Astrocyte (in vitro differentiated cells and primary cell): Measurements from ENCODE around the gene CLMN. TPM values are rescaled to one million over a fixed set of nuclear protein-coding genes. Genes with fewer than 3 reads are reported as not detected.

ENCODE experiments used
- DNase-seq: peaks from one replicate; pipeline ENCODE4 v3.0.0-alpha.2; 2010; ENCODE audit warnings: low read depth
- FAIRE-seq: peaks from 2 replicates; lab custom pipeline; 2011; peaks lifted over from hg19 to GRCh38; lab: Jason Lieb, UNC
- H2AFZ ChIP-seq: 2 replicates; pipeline ENCODE4 v1.6.0; 2012; ENCODE audit warnings: low read depth, low read length, inconsistent platforms
- H3K27ac ChIP-seq: 2 replicates; pipeline ENCODE4 v1.5.1; 2011; ENCODE audit warnings: low read depth, low read length, inconsistent platforms
- H3K27me3 ChIP-seq: 2 replicates; pipeline ENCODE4 v1.6.0; 2011; ENCODE audit warnings: low read length, inconsistent platforms; ENCODE audit not compliant: insufficient read depth
- H3K36me3 ChIP-seq: 2 replicates; pipeline ENCODE4 v1.5.1; 2011; ENCODE audit warnings: low read length, inconsistent platforms; ENCODE audit not compliant: insufficient read depth
- H3K4me1 ChIP-seq: 2 replicates; pipeline ENCODE4 v1.5.1; 2011; ENCODE audit warnings: low read length, inconsistent platforms; ENCODE audit not compliant: insufficient read depth
- H3K4me2 ChIP-seq: 2 replicates; pipeline ENCODE4 v1.6.0; 2012; ENCODE audit warnings: low read length, inconsistent platforms
- H3K4me3 ChIP-seq: 2 replicates; pipeline ENCODE4 v1.5.1; 2011; ENCODE audit warnings: low read depth, mild to moderate bottlenecking, low read length, inconsistent platforms; ENCODE audit not compliant: insufficient read depth
- H3K79me2 ChIP-seq: 2 replicates; pipeline ENCODE4 v1.6.0; 2012; ENCODE audit warnings: mild to moderate bottlenecking, low read length, inconsistent platforms; ENCODE audit not compliant: insufficient read depth
- H3K9ac ChIP-seq: 2 replicates; pipeline ENCODE4 v1.6.0; 2012; ENCODE audit warnings: mild to moderate bottlenecking, low read length, inconsistent platforms
- H3K9me3 ChIP-seq: 2 replicates; pipeline ENCODE4 v1.5.1; 2012; ENCODE audit warnings: low read depth, mild to moderate bottlenecking, low read length, inconsistent platforms; ENCODE audit not compliant: insufficient read depth
- H4K20me1 ChIP-seq: 2 replicates; pipeline ENCODE4 v1.6.0; 2012; ENCODE audit warnings: low read length, inconsistent platforms; ENCODE audit not compliant: insufficient read depth
- H3K27ac Mint-ChIP-seq: one replicate; pipeline ENCODE4 v1.8.0; 2021; ENCODE audit warnings: mild to moderate bottlenecking, mixed read lengths; ENCODE audit not compliant: unreplicated experiment
- H3K27me3 Mint-ChIP-seq: one replicate; pipeline ENCODE4 v1.8.0; 2021; ENCODE audit warnings: low read depth, mixed read lengths; ENCODE audit not compliant: unreplicated experiment
- H3K36me3 Mint-ChIP-seq: one replicate; pipeline ENCODE4 v1.8.0; 2021; ENCODE audit warnings: low read depth, mixed read lengths; ENCODE audit not compliant: unreplicated experiment
- H3K4me1 Mint-ChIP-seq: one replicate; pipeline ENCODE4 v1.8.0; 2021; ENCODE audit warnings: low read depth, mixed read lengths; ENCODE audit not compliant: unreplicated experiment
- H3K4me3 Mint-ChIP-seq: one replicate; pipeline ENCODE4 v1.8.0; 2021; ENCODE audit warnings: mild to moderate bottlenecking, moderate library complexity, mixed read lengths; ENCODE audit not compliant: unreplicated experiment
- H3K9me3 Mint-ChIP-seq: one replicate; pipeline ENCODE4 v1.8.0; 2021; ENCODE audit warnings: mild to moderate bottlenecking, mixed read lengths; ENCODE audit not compliant: unreplicated experiment
- EZH2 ChIP-seq: IDR thresholded peaks from 2 replicates; pipeline ENCODE4 v1.6.1; 2012; ENCODE audit warnings: mild to moderate bottlenecking, low read length, inconsistent platforms; ENCODE audit not compliant: insufficient read depth
- total RNA-seq: library from RNA; stranded (reverse); gene quantifications from 2 replicates; pipeline ENCODE4 v1.2.1, GENCODE V29; 2021
- TF ChIP-seq, protein P1 (sequence below): IDR thresholded peaks from 2 replicates; pipeline ENCODE4 v1.5.1; 2011; ENCODE audit warnings: low read depth, mild to moderate bottlenecking, inconsistent platforms, low read length, moderate library complexity; ENCODE audit not compliant: insufficient read depth

The CLMN gene
- total RNA-seq, 1 donor from 2014 or later, result 14.0 TPM

DNA sequence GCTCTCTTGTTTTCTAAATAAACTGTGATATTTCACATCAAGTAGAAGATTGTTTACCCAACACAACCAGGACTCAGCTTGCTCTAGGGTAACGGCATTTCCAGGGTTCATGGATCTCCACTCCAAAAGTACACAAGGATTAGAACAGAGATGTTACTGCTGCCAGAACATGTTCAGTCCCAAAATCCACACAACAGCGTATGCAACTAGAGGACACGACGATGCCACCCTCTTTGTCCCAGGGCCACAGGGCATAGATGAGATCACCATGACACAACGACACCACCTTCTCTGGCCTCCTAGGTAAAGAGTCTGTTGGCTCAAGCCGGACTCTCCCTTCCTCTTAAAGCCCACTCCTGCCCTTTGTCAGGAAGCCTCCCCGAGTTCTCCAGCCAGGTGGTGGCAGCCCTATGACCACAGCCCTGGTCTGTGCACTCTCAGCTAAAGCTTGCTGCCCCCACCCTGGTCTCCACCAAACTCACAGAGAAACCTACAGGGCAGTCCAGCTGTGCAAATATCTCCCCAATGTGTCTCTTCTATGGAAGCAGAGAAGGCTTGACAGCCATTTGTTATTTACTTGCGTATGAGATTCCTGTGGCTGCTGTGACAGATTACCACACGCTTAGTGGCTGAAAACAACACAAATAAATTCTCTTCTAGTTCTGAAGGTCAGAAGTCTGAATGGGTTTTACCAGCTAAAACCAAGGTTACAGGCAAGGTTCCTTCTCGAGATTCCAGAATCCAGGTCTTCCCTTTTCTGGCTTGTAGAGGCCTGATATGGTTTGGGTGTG is 10.3 kb downstream of the CLMN start:
- no peak overlapping the region for H3K4me3 Mint-ChIP-seq
- H3K27me3 Mint-ChIP-seq, result peaks cover 6% of the 10 kb centered on the region
- H3K4me1 Mint-ChIP-seq, result peaks cover 23% of the 10 kb centered on the region
- no peak overlapping the region for H3K27ac Mint-ChIP-seq
- Histone ChIP-seq H3K4me2 (no peak overlapping the region), H3K4me1 (peaks cover under 1% of the 10 kb centered on the region), H3K4me3 (no peak overlapping the region), H3K27me3 (no peaks in the 10 kb centered on the region), H3K36me3 (no peaks in the 10 kb centered on the region), H4K20me1 (no peaks in the 10 kb centered on the region), H3K9ac (no peak overlapping the region), H3K9me3 (no peaks in the 10 kb centered on the region), H2AFZ (no peak overlapping the region), H3K79me2 (no peaks in the 10 kb centered on the region), H3K27ac (no peak overlapping the region)
- no peak for TF ChIP-seq EZH2
- TF ChIP-seq, protein P1, sequence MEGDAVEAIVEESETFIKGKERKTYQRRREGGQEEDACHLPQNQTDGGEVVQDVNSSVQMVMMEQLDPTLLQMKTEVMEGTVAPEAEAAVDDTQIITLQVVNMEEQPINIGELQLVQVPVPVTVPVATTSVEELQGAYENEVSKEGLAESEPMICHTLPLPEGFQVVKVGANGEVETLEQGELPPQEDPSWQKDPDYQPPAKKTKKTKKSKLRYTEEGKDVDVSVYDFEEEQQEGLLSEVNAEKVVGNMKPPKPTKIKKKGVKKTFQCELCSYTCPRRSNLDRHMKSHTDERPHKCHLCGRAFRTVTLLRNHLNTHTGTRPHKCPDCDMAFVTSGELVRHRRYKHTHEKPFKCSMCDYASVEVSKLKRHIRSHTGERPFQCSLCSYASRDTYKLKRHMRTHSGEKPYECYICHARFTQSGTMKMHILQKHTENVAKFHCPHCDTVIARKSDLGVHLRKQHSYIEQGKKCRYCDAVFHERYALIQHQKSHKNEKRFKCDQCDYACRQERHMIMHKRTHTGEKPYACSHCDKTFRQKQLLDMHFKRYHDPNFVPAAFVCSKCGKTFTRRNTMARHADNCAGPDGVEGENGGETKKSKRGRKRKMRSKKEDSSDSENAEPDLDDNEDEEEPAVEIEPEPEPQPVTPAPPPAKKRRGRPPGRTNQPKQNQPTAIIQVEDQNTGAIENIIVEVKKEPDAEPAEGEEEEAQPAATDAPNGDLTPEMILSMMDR, result no peak
- DNase-seq (no peak), FAIRE-seq (no peak)
- H3K9me3 Mint-ChIP-seq, result peaks cover 10% of the 10 kb centered on the region
- peaks cover 6% of the 10 kb centered on the region for H3K36me3 Mint-ChIP-seq

DNA sequence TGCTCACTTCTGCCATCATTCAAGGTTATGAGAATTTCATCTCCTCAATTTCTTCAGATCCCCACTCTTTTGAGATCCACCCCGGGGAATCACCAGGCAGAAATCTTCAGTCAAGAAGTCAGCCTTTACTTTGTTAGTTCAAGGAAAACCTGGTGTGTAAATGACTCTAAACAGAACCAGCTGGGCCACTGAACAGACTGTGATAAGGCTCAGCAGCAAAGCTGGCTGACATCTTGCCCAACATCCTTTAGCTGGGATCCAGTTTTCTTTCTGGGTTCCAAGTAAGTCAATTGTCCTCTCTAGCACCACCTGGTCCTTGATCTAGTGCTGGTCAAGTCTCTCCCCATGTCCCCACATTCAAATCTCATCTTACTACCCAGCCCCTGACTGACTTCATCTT is 11.6 kb downstream of the CLMN start:
- Histone ChIP-seq H3K9me3 (no peaks in the 10 kb centered on the region), H4K20me1 (no peaks in the 10 kb centered on the region), H3K4me1 (no peaks in the 10 kb centered on the region), H3K79me2 (no peaks in the 10 kb centered on the region), H3K9ac (no peak overlapping the region), H3K36me3 (no peaks in the 10 kb centered on the region), H3K27me3 (no peaks in the 10 kb centered on the region), H3K4me3 (no peak overlapping the region), H2AFZ (no peak overlapping the region), H3K4me2 (no peak overlapping the region), H3K27ac (no peak overlapping the region)
- no peak overlapping the region for H3K27ac Mint-ChIP-seq
- H3K4me3 Mint-ChIP-seq, result no peak overlapping the region
- peaks cover 6% of the 10 kb centered on the region for H3K36me3 Mint-ChIP-seq
- TF ChIP-seq, protein P1, result no peak
- TF ChIP-seq EZH2, result no peak
- H3K27me3 Mint-ChIP-seq, result peaks cover 8% of the 10 kb centered on the region
- FAIRE-seq (no peak), DNase-seq (no peak)
- H3K9me3 Mint-ChIP-seq, result peaks cover 10% of the 10 kb centered on the region
- H3K4me1 Mint-ChIP-seq, result peaks cover 12% of the 10 kb centered on the region

DNA sequence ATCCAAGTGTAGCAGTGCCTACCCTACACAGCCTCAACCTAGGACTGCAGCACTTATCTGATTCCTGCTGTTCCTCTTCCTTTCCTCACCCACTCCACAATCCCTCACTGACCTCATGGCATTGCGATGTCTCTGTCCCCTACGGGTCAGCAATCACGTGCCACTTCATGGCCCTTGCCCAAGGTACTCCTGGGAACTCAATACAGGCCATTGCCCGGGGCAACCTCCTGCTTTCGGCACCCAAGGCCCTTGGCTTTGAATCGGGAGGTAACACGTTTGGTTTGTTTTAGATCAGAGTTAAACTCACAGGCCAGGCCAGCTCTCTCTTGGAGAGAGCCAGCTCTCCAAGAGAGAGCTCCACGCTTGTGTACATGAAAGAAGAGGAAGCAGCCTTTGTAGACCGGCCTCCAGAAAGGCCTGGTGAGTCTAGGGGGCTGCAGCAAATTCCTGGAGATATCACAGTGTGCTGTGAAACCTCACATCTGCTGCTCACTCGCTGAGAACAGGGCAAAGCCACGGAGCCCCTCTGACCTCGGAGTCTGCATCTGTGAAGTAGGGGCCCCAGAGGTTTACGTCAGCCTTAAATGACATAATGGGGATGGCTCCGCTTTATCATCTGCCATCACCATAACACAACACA is 12.2 kb downstream of the CLMN start:
- no peaks in the 10 kb centered on the region for H3K4me1 ChIP-seq
- H3K27ac ChIP-seq, result no peak overlapping the region
- H2AFZ ChIP-seq, result no peak overlapping the region
- no peak overlapping the region for H3K9ac ChIP-seq
- no peak overlapping the region for H3K27ac Mint-ChIP-seq
- H3K4me3 ChIP-seq, result no peak overlapping the region
- H3K79me2 ChIP-seq, result no peaks in the 10 kb centered on the region
- no peaks in the 10 kb centered on the region for H3K36me3 ChIP-seq
- no peak for FAIRE-seq
- H3K27me3 ChIP-seq, result no peaks in the 10 kb centered on the region
- peaks cover 10% of the 10 kb centered on the region for H3K9me3 Mint-ChIP-seq
- TF ChIP-seq, protein P1, result no peak
- TF ChIP-seq EZH2, result no peak
- H3K4me3 Mint-ChIP-seq, result no peak overlapping the region
- peaks cover 12% of the 10 kb centered on the region for H3K4me1 Mint-ChIP-seq
- no peaks in the 10 kb centered on the region for H3K9me3 ChIP-seq
- no peaks in the 10 kb centered on the region for H4K20me1 ChIP-seq
- DNase-seq, result no peak
- H3K27me3 Mint-ChIP-seq, result peaks cover 8% of the 10 kb centered on the region
- no peak overlapping the region for H3K4me2 ChIP-seq
- H3K36me3 Mint-ChIP-seq, result peaks cover 6% of the 10 kb centered on the region
